B cell (primary cell): ENCODE measurements around the gene ZNF730. TPM values are rescaled to one million over a fixed set of nuclear protein-coding genes. Genes with fewer than 3 reads are reported as not detected.
"Not testable (repeated sequence)": the region's sequence is repeated elsewhere in the genome, so short reads cannot be mapped to it uniquely, and the experiment has no call there.

Experiments
- ATAC-seq: fragments of 200-7000 bp; cut with Tn5 transposase; one replicate; pipeline ENCODE4 v1.10.0; 2021; ENCODE audit warnings: low read depth, mild to moderate bottlenecking, moderate number of reproducible peaks, moderate library complexity
- CTCF ChIA-PET: fragments of 350-600 bp; sonication (Branson Sonifier 250); formaldehyde crosslinking; loops from one replicate; lab custom pipeline; 2021; ENCODE audit warnings: antibody characterized with exemption, inconsistent platforms; lab: Charles Lee
- POLR2A ChIA-PET: fragments of 350-600 bp; sonication (Branson Sonifier 250); formaldehyde crosslinking; loops from one replicate; lab custom pipeline; 2021; ENCODE audit warnings: antibody characterized with exemption; lab: Charles Lee
- DNase-seq: peaks from one replicate; pipeline ENCODE4 v3.0.0; 2013
- H2AFZ ChIP-seq: 2 replicates; pipeline ENCODE4 v1.6.1; 2012; ENCODE audit warnings: mild to moderate bottlenecking, low read depth, low read length; ENCODE audit not compliant: insufficient read depth, poor library complexity, severe bottlenecking
- H3K27ac ChIP-seq, 2 donors: 1 replicate in 1 of 2; 2 replicates in 1 of 2; pipeline ENCODE4 v1.5.1; 2012 to 2013; ENCODE audit warnings: low read length in 2 of 2, mild to moderate bottlenecking in 2 of 2, moderate library complexity in 1 of 2
- H3K27me3 ChIP-seq, 4 experiments: fragments of 200-600 bp in 1 of 4; sonication (generic) in 1 of 4; replicated peaks in 1 of 4; 1 replicate in 2 of 4; 2 replicates in 2 of 4; pipeline versions ENCODE4 v1.6.1 to v1.7.0; 2013 to 2016; ENCODE audit warnings: low read length in 3 of 4, mild to moderate bottlenecking in 2 of 4, mixed read lengths in 1 of 4, moderate library complexity in 1 of 4; ENCODE audit not compliant: insufficient read depth in 4 of 4, control insufficient read depth in 3 of 4; ENCODE audit errors: control extremely low read depth in 1 of 4
- H3K36me3 ChIP-seq, 2 experiments: replicated peaks in 1 of 2; 1 replicate in 1 of 2; 2 replicates in 1 of 2; pipeline versions ENCODE4 v1.6.1 to v1.7.1; 2013; ENCODE audit warnings: low read length in 1 of 2; ENCODE audit not compliant: insufficient read depth in 2 of 2, control insufficient read depth in 1 of 2; ENCODE audit errors: control extremely low read depth in 1 of 2, extremely low read depth in 1 of 2
- H3K4me1 ChIP-seq, 2 donors: fragments of 200-600 bp in 1 of 2; sonication (generic) in 1 of 2; 1 replicate in 1 of 2; 2 replicates in 1 of 2; pipeline versions ENCODE4 v1.5.1 to v1.6.1; 2013 to 2017; ENCODE audit warnings: low read length in 2 of 2; ENCODE audit not compliant: control insufficient read depth in 2 of 2, insufficient read depth in 2 of 2
- H3K4me2 ChIP-seq: replicated peaks from 2 replicates; pipeline ENCODE3; 2012; ENCODE audit warnings: mild to moderate bottlenecking, low read depth, low read length; ENCODE audit not compliant: poor library complexity, severe bottlenecking
- H3K4me3 ChIP-seq, 5 experiments: fragments of 200-600 bp in 1 of 5; sonication (generic) in 1 of 5; 1 replicate in 3 of 5; 2 replicates in 2 of 5; pipeline versions ENCODE4 v1.5.1 to v1.7.0; 2011 to 2016; ENCODE audit warnings: low read length in 4 of 5, mild to moderate bottlenecking in 4 of 5, low read depth in 2 of 5, control low read depth in 1 of 5, moderate library complexity in 1 of 5; ENCODE audit not compliant: insufficient read depth in 1 of 5; ENCODE audit errors: control extremely low read depth in 1 of 5, extremely low read depth in 1 of 5
- H3K79me2 ChIP-seq: fragments of 200-600 bp; sonication (generic); one replicate; pipeline ENCODE4 v1.6.0; 2016; ENCODE audit warnings: low read length; ENCODE audit not compliant: control insufficient read depth, insufficient read depth
- H3K9ac ChIP-seq: fragments of 200-600 bp; sonication (generic); 2 replicates; pipeline ENCODE4 v1.6.1; 2017; ENCODE audit warnings: mild to moderate bottlenecking, low read length, moderate library complexity
- H3K9me3 ChIP-seq, 3 donors: one replicate each; pipeline versions ENCODE4 v1.6.1 to v1.7.1; 2013; ENCODE audit warnings: low read length in 2 of 3; ENCODE audit not compliant: control insufficient read depth in 2 of 3, insufficient read depth in 1 of 3; ENCODE audit errors: control extremely low read depth in 1 of 3
- H4K20me1 ChIP-seq: 2 replicates; pipeline ENCODE4 v1.6.0; 2012; ENCODE audit warnings: mild to moderate bottlenecking, low read length; ENCODE audit not compliant: insufficient read depth, control insufficient read depth, poor library complexity, severe bottlenecking
- H3K27ac Mint-ChIP-seq: one replicate; pipeline ENCODE4 v1.8.0; 2021; ENCODE audit warnings: mixed read lengths
- H3K27me3 Mint-ChIP-seq: one replicate; pipeline ENCODE4 v1.8.0; 2021; ENCODE audit warnings: mixed read lengths
- H3K4me1 Mint-ChIP-seq: one replicate; pipeline ENCODE4 v1.8.0; 2021; ENCODE audit warnings: mixed read lengths
- H3K4me3 Mint-ChIP-seq: one replicate; pipeline ENCODE4 v1.8.0; 2021; ENCODE audit warnings: mixed read lengths
- H3K9me3 Mint-ChIP-seq: one replicate; pipeline ENCODE4 v1.8.0; 2022; ENCODE audit warnings: mixed read lengths; ENCODE audit not compliant: insufficient read depth
- CTCF ChIP-seq: fragments of 200-600 bp; IDR thresholded peaks from one replicate; pipeline ENCODE4 v1.8.0; 2022; ENCODE audit warnings: antibody characterized with exemption, mild to moderate bottlenecking
- EZH2 ChIP-seq: IDR thresholded peaks from 2 replicates; pipeline ENCODE4 v1.6.1; 2012; ENCODE audit warnings: borderline replicate concordance, low read depth, mild to moderate bottlenecking, moderate library complexity, low read length; ENCODE audit not compliant: insufficient read depth, poor library complexity, severe bottlenecking
- whole genome bisulfite sequencing: methylation state at CpG from one replicate; pipeline ENCODE4 v1.1.5; 2013; ENCODE audit warnings: missing lambda C conversion rate; ENCODE audit not compliant: insufficient coverage; 5-methylcytosine and 5-hydroxymethylcytosine counted together
- intact Hi-C: fragments of 100-400 bp; cut with micrococcal nuclease; formaldehyde crosslinking; loops from one replicate; pipeline ENCODE4 v1.10.0; 2022
- polyA plus RNA-seq: library from polyadenylated mRNA; depleted of rRNA; stranded (reverse); fragments of >200 nt; gene quantifications from 2 replicates; pipeline ENCODE4 v1.2.3, GENCODE V29; 2012
- total RNA-seq, 2 donors: library from RNA; stranded (reverse); fragments of 120-200 nt in 1 of 2; gene quantifications; 1 replicate in 1 of 2; 2 replicates in 1 of 2; pipeline versions ENCODE4 v1.2.3 to v1.2.4, GENCODE V29; 2013 to 2022

The ZNF730 gene
- total and polyA plus RNA-seq, 2 donors (not counting 1 experiment from before 2014, with no cell fraction given), result 0.22 to 0.86 TPM

DNA sequence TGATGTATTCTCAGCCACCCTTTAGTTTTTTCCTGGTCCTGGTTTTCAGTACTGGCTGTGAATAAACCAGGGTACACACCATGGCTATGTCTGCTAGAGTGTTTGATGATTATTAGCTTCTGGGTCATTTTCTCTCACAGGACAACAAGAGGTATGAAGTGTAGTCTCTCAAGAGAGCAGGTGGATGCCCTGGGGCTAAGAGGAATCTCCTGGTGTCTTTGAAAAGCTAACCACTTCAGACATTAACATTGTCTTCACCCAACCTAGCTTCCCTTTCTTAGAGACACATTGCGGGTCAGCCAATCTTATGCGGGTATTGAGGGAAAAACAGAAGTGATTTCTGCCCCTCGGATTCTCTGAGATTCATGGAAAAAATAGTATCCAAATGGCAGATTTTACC is 1.6 kb downstream of the ZNF730 start:
- Histone ChIP-seq H3K4me2 (no peak overlapping the region), H3K79me2 (no peaks in the 10 kb centered on the region), H3K4me3 (no peak overlapping the region), H3K9ac (no peak overlapping the region), H3K4me1 (peaks cover 0 to 11% of the 10 kb centered on the region in 2 donors), H3K9me3 (peaks cover 0 to 11% (median 0%) of the 10 kb centered on the region in 3 donors), H3K36me3 (no peaks in the 10 kb centered on the region), H3K27me3 (no peaks in the 10 kb centered on the region), H4K20me1 (no peaks in the 10 kb centered on the region), H2AFZ (no peak overlapping the region), H3K27ac (no peak overlapping the region)
- Mint-ChIP-seq H3K9me3 (no peaks in the 10 kb centered on the region), H3K4me1 (peaks cover 16% of the 10 kb centered on the region), H3K27ac (no peak overlapping the region), H3K27me3 (no peaks in the 10 kb centered on the region), H3K4me3 (peak overlapping the region; percentile 32)
- intact Hi-C loops, result loop anchor here (10.0 kb wide), 1 partner anchor 636 kb away; the partner anchor contains the start of gene ZNF681
- CTCF ChIA-PET, result no interaction called here
- POLR2A ChIA-PET, result no interaction called here
- DNase-seq (no peak), ATAC-seq (no peak)
- TF ChIP-seq EZH2 (no peak), CTCF (no peak)
- WGBS, result no CpG with 5 or more reads among the region's 3 CpGs

- H2AFZ ChIP-seq, H3K27me3 ChIP-seq, H3K36me3 ChIP-seq, H3K9ac ChIP-seq, CTCF ChIA-PET, H3K4me2 ChIP-seq, H3K4me1 Mint-ChIP-seq, H3K79me2 ChIP-seq, ATAC-seq, H3K27me3 Mint-ChIP-seq, H4K20me1 ChIP-seq, H3K9me3 ChIP-seq, H3K4me3 ChIP-seq, H3K9me3 Mint-ChIP-seq, POLR2A ChIA-PET, intact Hi-C loops, H3K4me3 Mint-ChIP-seq, H3K27ac Mint-ChIP-seq, H3K4me1 ChIP-seq, H3K27ac ChIP-seq, DNase-seq: not testable (repeated sequence)
- WGBS, result no CpG with 5 or more reads among the region's 24 CpGs
Observed at GRCh38 chr19:23134211-23134610, 17.4 kb downstream of the ZNF730 start.
